GM19438 (cell line): ENCODE results near the gene PTGIR.

Experiments used
- ATAC-seq: cut with Tn5 transposase; IDR thresholded peaks from one replicate; pipeline ENCODE4 v1.9.1; 2021; ENCODE audit warnings: low read depth; ENCODE audit not compliant: unreplicated experiment

The PTGIR gene, protein sequence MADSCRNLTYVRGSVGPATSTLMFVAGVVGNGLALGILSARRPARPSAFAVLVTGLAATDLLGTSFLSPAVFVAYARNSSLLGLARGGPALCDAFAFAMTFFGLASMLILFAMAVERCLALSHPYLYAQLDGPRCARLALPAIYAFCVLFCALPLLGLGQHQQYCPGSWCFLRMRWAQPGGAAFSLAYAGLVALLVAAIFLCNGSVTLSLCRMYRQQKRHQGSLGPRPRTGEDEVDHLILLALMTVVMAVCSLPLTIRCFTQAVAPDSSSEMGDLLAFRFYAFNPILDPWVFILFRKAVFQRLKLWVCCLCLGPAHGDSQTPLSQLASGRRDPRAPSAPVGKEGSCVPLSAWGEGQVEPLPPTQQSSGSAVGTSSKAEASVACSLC

DNA sequence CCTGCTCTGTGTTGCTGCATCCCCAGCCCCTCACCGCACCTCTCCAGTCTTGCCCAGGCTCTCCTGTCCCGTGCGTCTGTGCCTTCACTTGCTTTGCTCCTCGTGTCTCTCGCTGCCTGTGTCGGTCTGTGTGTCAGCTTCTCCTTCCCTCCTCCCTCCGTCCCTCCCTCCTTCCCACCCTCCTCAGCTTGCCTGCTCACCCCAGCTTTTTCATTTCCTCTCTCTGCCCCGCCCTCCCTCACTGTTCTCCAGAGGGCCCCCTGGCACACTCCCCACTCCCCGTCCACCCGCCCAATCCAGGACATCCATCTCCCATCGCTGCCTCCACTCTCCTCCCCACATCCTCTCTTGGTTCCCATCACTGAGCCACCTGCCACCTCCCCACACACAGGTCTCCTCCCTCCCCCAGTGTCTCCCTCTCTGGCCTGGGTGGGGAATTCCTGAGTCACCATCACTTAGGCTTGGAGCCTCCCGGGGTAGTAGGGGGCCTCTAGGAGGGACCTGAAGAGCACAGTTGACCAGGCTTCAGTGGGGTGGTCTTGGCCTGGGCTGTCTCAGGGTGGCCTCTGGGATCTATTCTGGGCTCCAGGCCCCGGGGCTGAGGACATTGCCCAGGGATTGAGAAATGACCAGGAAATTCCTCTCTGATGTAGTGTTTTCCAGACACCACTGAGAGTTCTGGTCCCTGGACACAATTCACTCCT is at the start of gene PTGIR:
TSS of gene PTGIR (minus strand) at position 132 of the 704 bp plus-strand sequence. CDS start 864 bp downstream, outside the sequence.
- ATAC-seq: no peak

DNA sequence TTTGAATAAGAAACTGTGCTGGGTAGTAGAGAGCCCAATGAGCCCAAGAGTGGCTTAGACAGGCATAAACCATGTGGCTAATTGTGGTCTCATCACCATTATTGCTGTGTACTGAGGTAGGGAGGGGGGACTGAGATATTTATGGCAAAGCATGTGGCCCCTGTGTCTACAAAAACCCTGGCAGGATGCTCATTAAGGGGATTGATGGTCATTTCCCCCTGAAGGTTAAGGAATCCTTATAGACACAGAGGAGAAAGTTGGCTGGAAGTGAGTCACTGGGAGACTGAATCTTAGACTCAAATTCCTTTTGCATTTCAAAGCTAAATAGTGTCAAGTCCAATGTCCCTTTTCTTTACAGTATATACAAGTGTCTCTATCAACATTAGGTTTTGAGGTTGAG is 45.9 kb upstream of the PTGIR start:
- ATAC-seq: no peak

DNA sequence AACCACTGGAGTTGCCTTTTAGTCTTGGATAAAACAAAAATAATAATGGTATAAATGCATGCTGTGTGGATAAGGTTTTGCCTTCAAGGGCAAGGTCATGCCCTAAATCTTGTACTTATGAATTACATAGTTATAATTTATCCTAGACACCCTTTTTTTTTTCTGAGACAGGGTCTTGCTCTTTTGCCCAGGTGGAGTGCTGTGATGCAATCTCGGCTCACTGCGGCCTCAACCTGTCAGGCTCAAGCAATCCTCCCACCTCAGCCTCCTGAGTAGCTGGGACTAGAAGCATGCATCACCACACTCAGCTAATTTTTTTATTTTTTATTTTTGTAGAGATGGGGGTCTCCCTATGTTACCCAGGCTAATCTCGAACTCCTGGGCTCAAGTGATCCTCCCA is 43.8 kb upstream of the PTGIR start:
- ATAC-seq: no peak

DNA sequence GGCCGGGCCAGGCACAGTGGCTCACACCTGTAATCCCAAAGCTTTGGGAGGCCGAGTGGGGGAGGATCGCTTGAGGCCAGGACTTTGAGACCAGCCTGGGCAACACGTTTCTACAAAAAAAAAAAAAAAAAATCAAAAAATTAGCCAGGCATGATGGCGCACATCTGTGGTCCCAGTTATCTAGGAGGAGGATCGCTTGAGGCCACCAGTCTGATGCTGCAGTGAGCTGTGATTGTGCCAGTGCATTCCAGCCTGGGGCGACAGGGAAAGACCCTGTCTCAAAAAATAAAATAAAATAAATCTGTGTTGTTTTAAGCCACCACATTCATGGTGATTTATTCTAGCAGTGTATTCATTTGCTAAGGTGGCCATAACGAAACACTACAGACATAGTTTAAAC is 40.2 kb upstream of the PTGIR start:
- no peak for ATAC-seq

DNA sequence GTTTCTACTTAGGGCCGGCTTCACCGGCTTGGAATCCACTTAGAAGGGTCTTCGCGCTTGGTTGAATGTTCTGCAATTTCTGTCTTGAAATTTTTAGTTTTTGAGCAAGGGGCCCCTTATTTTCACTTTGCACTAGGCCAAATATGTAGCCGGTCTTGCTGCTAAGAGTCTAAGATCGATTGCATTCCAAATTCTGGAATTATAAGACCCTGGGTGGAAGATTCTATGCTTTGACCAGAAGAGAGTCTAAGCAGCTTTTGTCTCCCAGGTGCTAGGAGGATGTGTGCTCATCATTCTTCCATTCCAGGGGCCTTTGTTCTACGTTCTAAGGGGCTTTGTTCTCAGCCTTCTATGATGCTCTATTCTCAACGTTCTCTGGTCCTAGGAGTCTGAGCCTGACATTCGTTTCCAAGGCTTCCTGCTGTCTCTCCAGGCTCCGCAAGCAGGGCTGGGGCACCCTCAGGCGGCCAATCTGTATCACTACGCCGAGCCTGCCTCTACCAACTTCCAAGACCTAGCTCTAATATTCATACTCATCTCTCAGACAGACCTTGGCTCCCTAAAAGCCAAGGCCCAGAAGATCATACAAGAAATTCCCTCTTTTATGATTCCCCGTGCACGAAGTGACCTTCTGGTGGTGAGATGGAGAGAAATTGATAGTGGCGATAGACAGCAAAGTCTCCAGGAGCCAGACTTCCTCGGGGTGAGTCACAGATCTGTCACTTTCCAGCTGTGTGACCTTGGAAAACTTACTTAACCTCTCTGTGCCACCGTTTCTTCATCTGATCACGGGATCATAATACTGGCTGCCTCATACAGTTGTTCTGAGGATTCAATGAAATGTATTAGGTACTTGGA is 37.1 kb upstream of the PTGIR start:
- no peak for ATAC-seq

DNA sequence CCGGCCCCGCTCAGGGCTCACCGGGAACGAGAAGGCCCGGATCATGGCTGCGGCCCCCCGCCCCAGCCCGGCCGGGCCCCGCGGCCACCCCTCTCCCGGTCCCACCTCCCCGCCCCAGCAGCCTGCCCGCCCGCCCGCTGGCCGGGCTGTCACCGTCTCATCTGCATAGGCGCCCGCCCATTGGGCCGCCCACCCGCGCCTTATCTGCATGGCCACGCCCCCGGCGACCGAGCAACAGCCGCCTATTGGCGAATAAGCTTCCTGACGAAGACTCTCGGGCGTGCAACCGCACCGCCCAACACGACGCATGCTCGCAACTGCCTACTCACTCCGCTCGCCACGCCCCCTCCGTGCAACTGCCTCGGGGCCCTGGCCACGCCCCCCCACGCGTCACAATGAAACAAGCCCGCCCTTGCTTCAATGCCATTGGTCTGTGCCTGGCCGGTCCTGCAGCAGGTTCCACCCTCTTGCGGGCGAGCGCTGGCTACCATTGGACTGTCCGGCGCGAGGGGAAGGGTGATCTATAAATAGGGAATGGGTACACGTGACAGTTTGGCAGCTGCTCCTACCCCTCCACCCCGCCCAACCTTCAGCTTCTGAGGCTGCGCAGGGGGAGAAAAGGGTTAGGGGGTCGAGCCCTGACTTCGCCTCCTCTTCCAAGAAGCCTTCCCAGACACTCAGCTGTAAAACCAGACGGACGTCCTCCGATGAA is 36.3 kb upstream of the PTGIR start, which contains the start of gene DACT3:
TSS of gene DACT3 (minus strand) at position 163 of the 712 bp plus-strand sequence. CDS start at position 45, 118 bp downstream.
- peak; percentile 89 for ATAC-seq

DNA sequence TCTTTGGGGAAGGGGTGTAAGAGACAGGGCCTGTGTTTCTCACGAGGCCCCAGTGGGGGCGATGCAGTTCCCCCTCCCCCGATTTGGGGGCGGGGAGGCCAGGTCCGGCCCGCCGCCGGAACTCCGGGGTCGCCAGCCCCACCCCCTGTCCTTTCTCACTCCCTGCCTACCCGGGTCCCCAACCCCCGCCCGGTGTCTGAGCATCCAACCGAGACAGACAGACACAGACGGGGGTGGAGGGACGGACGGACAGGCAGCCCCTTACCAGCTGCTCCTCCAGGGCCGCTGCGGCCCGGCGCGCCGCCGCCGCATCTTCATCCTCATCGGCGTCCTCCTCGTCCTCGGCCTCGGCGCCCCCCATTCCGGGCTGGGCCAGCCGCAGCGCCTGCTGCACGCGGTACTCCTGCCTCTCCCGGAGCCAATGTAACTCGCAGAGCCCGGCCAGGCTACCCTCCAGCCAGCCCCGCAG is 35.7 kb upstream of the PTGIR start:
- ATAC-seq: peak; percentile 19

DNA sequence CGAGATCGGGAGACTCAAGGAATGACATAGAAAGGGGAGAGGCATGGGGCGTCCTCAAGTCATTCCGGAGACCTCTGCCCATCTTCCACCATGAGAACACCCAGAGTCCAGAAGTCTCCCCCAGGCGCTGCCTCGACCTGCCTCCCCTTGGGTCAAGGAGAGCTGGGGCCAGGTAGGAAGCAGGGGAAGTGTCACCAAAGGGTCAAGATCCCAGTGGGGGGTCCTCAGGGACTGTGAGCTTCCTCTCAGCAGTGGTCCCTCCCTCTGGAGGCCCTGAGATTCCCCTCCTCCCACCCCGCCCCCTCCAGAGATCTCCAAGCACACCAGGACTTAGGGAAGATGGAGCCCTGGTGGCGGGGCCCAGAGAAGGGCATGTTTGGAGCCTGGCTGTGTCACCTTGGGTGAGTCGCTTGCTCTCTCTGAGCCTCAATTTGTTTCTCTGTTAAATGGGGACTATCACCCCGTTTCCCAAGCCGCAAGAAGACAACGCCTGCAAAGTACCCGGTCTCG is 35.2 kb upstream of the PTGIR start:
- no peak for ATAC-seq

DNA sequence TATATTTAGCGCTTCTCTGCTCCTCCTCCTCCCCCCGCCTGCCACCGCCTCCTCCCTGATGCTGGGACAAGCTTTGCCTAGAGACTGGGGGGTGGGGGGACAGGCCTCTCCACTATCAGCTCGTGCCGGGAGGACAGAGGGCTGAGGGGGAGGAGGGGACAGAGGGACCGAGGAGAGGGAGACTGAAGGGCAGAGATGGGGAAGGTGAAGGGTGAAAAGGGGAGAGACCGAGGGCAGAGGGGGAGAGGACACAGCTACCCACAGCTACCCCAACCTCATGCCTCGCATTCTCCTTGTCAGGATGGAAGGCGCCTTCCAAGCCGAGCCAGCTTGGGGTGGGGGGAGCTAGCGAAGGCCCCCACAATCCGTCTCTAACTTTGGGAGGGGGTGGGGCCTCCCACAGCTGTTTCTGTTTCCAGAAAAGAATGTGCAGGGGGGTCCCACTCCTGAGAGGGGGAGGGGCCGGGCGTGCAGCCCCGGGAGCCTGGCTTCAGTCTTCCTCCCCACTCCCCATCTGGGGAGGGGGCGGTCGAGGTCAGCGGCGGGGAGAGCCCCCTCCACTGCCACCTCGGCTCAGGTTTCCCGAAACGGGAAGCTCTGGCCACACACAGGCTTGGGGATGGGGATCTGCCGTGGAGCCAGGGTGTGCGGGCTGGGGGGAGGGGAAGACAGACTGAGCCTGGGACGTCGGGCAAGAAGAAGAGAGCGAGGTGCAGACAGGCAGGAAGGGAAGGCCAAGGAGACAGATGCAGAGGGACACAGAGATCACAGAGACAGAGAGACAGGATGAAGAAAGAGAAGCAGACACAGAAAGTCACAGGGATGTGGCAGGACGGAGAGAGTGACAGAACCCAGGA is 34.5 kb upstream of the PTGIR start:
- ATAC-seq: no peak

DNA sequence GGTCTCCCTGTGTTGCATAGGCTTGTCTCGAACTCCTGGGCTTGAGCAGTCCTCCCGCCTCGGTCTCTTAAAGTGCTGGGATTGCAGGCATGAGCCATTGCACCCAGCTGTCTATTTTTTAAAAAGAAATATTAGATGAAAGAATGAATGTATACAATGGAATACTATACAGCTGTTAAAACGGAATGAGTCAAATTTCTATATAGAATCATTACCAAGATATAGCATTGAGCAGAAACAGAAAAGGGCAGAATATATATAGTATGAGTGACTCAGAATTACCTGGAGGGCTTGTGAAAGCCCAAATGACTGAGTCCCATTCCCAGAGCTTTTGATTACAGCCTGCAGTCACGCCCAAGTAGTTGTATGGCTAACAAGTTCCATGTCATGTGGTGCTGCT is 31.7 kb upstream of the PTGIR start:
- ATAC-seq: no peak

DNA sequence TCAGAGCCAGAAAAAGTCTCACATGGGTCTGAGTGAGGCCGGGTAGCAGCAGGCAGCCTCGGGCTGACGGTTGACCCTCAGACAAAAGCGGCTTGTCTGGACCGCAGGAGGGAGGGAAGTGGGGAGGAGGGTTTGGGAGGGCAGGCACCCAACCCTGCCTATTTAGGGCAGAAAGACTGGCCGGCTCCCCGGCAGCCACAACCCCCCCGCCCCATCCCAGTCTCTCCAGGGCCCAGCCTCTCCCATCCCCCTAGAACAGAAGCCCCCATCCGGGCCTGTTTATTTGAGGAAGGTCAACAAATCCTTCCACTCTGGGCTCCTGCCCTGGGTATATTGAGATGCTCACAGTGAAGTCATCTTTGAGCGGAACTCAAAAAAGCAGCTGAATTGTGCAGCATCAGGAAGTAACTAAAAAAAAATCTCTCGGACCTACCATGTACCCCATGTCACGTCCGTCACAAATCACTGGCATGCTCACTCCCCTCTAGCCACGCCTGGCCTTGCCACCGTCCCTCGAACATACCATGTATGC is 29.8 kb upstream of the PTGIR start:
- no peak for ATAC-seq

DNA sequence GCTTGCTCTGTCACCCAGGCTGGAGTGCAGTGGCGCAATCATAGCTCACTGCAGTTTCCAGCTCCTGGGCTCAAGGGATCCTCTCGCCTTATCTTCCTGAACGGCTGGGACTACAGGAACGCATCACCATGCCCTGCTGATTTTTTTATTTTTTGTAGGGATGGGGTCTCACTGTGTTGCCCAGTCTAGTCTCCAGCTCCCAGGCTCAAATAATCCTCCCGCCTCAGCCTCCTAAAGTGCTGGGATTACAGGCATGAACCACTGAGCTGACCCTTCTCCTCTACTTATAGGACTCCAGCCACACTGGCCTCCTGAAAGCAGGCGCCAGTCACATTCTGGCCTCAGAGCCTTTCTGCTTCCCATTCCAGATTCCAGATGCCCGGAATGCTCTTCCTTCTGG is 25.6 kb upstream of the PTGIR start:
- no peak for ATAC-seq

DNA sequence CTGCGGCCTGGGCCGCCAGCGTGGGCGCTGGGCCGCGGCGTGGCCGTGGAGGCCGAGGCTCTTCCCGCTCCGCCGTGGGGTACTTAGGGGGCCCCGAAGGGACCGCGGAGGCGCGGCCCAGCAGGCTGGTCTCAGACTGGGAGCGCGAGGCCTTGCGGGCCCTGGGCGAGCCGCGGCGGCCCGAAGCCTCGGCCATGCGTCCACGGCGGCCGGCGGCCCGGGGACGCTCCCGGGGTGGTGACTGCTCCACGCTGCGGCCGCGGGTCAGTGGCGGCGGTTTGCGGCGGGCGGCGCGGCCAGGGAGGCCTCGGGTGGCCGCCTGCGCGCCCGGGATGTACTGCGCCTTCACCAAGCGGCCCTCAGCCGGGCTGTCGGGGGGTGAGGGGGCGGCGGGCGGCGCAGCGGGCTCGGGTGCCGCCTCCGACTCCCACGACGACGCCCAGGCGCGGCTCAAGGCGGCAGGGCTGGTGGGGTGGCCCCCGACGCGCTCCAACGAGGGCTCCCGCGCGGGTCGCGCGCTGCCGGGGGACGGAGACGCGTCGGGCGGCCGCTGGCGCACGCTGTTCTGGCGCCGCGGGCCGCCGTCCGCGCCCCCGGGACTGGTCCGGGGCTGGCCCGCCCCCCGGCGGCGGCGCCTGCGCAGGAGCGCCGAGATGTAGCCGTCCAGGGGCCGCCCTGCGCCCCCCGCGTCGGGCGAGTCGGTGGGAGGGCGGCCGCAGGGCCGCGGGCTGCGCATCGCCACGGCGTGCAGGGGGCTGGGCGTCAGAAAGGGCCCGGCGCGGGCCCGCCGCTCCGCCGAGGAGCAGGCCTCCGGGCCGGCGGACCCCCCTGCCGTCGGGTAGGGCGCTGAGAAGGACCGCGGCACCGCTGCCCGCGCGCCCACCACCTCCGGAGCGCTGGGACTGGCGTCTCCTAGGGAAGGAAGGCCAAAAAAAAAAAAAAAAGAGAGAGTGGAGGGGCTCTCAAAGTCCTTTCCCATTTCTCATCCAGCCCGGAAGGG is 24.4 kb upstream of the PTGIR start:
- no peak for ATAC-seq

DNA sequence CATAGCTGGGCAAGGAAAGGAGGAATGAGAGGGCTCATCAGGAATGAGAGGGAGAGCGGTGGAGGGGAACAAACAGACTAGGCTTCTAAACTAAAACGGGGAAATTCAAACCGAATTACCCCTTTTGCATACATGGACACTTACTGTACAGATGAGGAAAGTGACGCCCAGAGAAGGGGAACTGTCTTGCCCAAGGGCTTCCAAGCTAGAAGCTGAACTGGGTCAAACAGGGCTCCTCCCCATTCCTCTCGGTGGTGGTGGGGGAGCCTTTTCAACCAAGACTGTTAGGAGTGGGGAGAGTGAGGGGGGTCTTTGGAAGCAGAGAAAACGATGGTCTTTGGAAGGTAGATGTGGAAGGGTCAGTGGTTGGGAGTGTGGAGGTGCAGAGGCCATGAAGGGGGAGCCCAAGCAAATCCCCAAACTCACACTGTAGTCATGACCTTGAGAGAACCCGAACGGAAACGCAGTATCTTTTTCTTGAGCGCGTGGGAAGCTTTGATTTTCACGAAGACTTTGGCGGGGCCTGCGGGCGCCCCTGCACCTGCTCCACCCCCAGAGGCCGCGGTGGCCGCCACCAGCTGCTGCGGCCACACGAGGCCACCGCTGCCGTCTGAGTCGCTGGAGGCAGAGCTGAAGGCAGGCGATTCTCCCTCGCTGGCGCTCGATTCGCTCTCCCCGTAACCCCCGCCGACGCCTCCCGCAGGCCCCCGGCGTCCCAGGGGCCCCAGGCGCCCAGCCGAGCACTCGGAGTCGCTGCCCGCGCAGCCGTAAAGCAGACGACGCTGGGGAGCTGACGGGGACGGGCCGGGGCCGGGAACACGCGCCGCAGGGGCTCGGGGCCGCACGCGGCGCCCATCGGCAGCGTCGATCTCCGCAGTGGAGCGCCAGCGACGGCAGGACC is 23.4 kb upstream of the PTGIR start:
- no peak for ATAC-seq

DNA sequence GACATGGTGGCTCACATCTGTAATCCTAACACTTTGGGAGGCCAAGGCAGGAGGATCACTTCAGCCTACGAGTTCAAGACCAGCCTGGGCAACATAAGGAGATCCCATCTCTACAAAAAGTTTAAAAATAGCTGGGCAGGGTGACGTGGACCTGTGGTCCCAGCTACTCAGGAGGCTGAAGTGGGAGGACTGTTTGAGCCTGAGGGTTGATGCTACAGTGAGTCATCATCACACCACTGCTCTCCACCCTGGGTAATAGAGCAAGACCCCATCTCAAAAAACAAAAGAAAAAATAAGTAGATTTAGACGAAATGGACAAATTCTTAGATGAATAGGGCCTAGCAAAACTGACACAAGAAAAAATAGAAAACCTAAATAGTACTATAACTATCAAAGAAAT is 21.5 kb upstream of the PTGIR start:
- ATAC-seq: no peak

DNA sequence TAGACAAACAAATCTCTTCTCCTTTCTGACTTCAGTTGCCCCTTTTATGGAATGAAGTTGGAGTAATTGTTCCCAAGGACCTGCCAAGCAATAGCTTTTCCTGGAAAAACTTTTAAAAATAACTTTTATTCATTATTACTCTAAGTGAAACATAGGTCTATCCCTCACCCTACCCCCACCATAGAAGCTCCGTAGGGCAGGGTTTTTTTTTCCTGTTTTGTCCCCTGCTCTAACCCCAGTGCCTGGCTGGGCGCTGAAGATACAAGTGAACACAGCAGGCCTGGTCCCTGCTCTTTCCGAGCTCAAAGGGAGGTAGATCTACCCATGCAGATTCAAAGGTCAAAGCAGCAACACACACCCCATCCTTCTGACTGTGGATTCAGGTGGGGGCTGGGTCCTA is 19.8 kb upstream of the PTGIR start:
- ATAC-seq: no peak

DNA sequence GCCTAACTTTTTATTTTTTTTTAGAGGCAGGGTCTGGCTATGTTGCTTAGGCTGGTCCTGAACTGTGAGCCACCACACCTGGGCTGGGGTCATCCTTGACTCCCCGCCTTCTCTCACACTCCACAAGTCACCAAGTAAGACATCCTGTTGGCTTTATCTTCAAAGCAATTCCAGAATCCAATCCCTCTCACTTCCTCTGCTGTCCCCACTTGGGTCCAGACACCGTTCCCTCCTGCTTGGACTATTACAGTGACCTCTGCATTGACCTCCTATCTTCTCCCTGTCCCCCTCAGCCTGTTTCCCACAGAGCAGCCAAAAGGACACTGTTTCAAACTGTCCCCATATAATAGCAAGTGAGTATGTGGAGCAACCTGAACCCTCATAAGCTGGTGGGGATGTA is 15.8 kb upstream of the PTGIR start:
- ATAC-seq: no peak
